Lower leg skin (tissue), 3 donors: ENCODE results near the gene TMEM192.

Experiments
- POLR2A ChIP-seq, 2 donors: fragments of 450-650 bp; IDR thresholded peaks; one replicate each; pipeline ENCODE4 v1.6.1; 2016 to 2017; ENCODE audit warnings: antibody characterized with exemption in 2 of 2, mild to moderate bottlenecking in 1 of 2, moderate library complexity in 1 of 2
- TF ChIP-seq, protein P1 (sequence below), 3 donors: fragments of 450-650 bp; IDR thresholded peaks; one replicate each; pipeline ENCODE4 v1.5.1; 2016; ENCODE audit warnings: antibody characterized with exemption in 3 of 3, mild to moderate bottlenecking in 3 of 3, moderate library complexity in 2 of 3

DNA sequence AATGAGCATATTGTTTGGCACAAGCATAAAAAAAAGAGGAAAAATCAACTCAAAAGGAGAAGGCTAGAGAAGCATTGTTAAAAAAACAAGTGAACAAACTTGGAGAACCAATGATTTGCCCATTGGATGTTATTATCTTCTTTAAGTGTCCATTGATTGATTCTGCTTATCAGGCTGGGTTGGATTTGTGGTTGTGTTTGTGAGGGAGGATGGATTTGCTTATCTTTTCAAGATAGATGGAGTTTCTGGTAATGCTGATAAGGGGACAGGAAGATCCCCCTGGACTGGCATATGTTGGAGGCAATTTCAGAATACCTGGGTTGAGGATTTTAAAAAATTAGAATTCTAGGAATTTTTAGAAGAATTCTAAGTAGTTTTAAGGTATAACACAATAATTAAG, 41.8 kb upstream of the TMEM192 start:
- TF ChIP-seq, protein P1, sequence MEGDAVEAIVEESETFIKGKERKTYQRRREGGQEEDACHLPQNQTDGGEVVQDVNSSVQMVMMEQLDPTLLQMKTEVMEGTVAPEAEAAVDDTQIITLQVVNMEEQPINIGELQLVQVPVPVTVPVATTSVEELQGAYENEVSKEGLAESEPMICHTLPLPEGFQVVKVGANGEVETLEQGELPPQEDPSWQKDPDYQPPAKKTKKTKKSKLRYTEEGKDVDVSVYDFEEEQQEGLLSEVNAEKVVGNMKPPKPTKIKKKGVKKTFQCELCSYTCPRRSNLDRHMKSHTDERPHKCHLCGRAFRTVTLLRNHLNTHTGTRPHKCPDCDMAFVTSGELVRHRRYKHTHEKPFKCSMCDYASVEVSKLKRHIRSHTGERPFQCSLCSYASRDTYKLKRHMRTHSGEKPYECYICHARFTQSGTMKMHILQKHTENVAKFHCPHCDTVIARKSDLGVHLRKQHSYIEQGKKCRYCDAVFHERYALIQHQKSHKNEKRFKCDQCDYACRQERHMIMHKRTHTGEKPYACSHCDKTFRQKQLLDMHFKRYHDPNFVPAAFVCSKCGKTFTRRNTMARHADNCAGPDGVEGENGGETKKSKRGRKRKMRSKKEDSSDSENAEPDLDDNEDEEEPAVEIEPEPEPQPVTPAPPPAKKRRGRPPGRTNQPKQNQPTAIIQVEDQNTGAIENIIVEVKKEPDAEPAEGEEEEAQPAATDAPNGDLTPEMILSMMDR (IDR thresholded peaks at IDR 0.05): no peak
- no peak for TF ChIP-seq POLR2A (IDR thresholded peaks at IDR 0.05)
